ENCODE results near the gene NEK9.

Gene NEK9

DNA sequence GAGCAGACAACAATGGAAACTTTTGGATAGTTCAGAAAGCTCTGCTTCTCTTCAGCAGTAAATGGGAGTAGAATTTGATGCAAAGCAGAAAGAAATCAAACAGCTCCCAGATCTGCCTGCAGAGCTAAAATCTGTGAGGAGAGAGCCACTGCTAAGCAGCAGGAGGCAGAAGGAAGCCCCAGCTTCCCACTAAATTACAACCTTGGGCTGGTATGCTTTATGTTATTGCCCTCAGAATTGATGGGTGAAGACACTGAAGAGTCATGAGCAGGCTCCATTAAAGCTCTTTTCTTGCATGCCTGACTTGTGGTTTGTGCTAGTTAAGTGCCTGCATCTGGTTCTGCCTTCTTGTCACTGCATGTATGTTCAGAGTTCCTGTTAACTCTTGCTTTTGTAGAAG, 49.1 kb downstream of the NEK9 start:
- 0 out of 2 replicates have a peak, but pooled peaks cover 3% of the 10 kb centered on the region for H3F3A ChIP-seq (ENCODE audit: control insufficient read depth, insufficient read depth)
- no peaks in the 10 kb centered on the region for H4K20me1 ChIP-seq (ENCODE audit: control insufficient read depth, insufficient read depth, low read depth, low read length)
- H3K4me3 ChIP-seq (ENCODE audit: low read length): no peak overlapping the region
- no peaks in the 10 kb centered on the region for H3K79me2 ChIP-seq (ENCODE audit: control insufficient read depth, low read length)
- H3K27ac ChIP-seq (ENCODE audit: low read depth, low read length): no peak overlapping the region
- no peaks in the 10 kb centered on the region for H3K9me2 ChIP-seq (replicated peaks; ENCODE audit: control insufficient read depth, low read length)
- peaks cover 17% of the 10 kb centered on the region for H3K36me3 ChIP-seq (ENCODE audit: control insufficient read depth, low read length)
- no peaks in the 10 kb centered on the region for H3K27me3 ChIP-seq (ENCODE audit: control insufficient read depth, low read length)
- no peaks in the 10 kb centered on the region for H3K9me3 ChIP-seq (ENCODE audit: control insufficient read depth, insufficient read depth, low read length)
- no peaks in the 10 kb centered on the region for H3K4me1 ChIP-seq (ENCODE audit: control insufficient read depth, low read length)
- no peak for TF ChIP-seq CTCF (IDR thresholded peaks at IDR 0.05; ENCODE audit: low read depth, low read length, poor library complexity, severe bottlenecking)
- no peak for TF ChIP-seq EZH2phosphoT487 (IDR thresholded peaks at IDR 0.05; ENCODE audit: borderline replicate concordance, low read length)
- H3K4me2 ChIP-seq (ENCODE audit: low read length): no peak overlapping the region

- no peaks in the 10 kb centered on the region for H3K9me2 ChIP-seq (replicated peaks; ENCODE audit: control insufficient read depth, low read length)
- 0 out of 2 replicates have a peak, but pooled peaks cover 2% of the 10 kb centered on the region for H3K27me3 ChIP-seq (ENCODE audit: control insufficient read depth, low read length)
- H3K4me2 ChIP-seq (ENCODE audit: low read length): no peak overlapping the region
- no peaks in the 10 kb centered on the region for H3K36me3 ChIP-seq (ENCODE audit: control insufficient read depth, low read length)
- H3K79me2 ChIP-seq (ENCODE audit: control insufficient read depth, low read length): peaks cover 8% of the 10 kb centered on the region
- H3K4me1 ChIP-seq (ENCODE audit: control insufficient read depth, low read length): peaks cover 26% of the 10 kb centered on the region
- H3F3A ChIP-seq (ENCODE audit: control insufficient read depth, insufficient read depth): peaks cover 6% of the 10 kb centered on the region
- TF ChIP-seq CTCF (IDR thresholded peaks at IDR 0.05; ENCODE audit: low read depth, low read length, poor library complexity, severe bottlenecking): no peak
- TF ChIP-seq EZH2phosphoT487 (IDR thresholded peaks at IDR 0.05; ENCODE audit: borderline replicate concordance, low read length): no peak
- no peak overlapping the region for H3K4me3 ChIP-seq (ENCODE audit: low read length)
- no peaks in the 10 kb centered on the region for H3K9me3 ChIP-seq (ENCODE audit: control insufficient read depth, insufficient read depth, low read length)
- no peaks in the 10 kb centered on the region for H4K20me1 ChIP-seq (ENCODE audit: control insufficient read depth, insufficient read depth, low read depth, low read length)
- no peak overlapping the region for H3K27ac ChIP-seq (ENCODE audit: low read depth, low read length)
Observed at GRCh38 chr14:75070383-75070782, 56.5 kb downstream of the NEK9 start.

DNA sequence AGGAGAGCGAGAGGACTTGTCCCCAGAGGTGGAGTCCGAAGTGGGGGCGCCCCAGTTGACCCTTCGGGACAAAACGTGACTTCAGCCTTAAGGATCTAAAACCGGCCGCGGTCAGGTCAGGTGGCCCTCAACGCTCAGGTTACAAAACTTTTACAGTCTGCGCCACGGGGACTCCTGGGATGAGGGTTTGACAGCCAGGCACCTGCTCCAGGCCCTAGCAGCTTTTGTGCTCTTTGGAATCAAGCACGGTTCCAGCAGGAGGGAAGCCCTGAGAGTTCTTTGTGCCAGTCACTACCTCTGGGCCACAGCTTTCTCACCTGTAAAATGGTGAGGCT, 57.1 kb downstream of the NEK9 start:
- Histone ChIP-seq H3K27me3 (ENCODE audit: control insufficient read depth, low read length) (0 out of 2 replicates have a peak, but pooled peaks cover 2% of the 10 kb centered on the region), H3K36me3 (ENCODE audit: control insufficient read depth, low read length) (no peaks in the 10 kb centered on the region), H3K9me3 (ENCODE audit: control insufficient read depth, insufficient read depth, low read length) (no peaks in the 10 kb centered on the region), H3K79me2 (ENCODE audit: control insufficient read depth, low read length) (peaks cover 8% of the 10 kb centered on the region), H3K27ac (ENCODE audit: low read depth, low read length) (no peak overlapping the region), H3F3A (ENCODE audit: control insufficient read depth, insufficient read depth) (peaks cover 6% of the 10 kb centered on the region), H4K20me1 (ENCODE audit: control insufficient read depth, insufficient read depth, low read depth, low read length) (no peaks in the 10 kb centered on the region), H3K4me1 (ENCODE audit: control insufficient read depth, low read length) (peaks cover 26% of the 10 kb centered on the region), H3K4me3 (ENCODE audit: low read length) (peak overlapping the region; percentile 79), H3K4me2 (ENCODE audit: low read length) (peak overlapping the region; percentile 92), H3K9me2 (replicated peaks; ENCODE audit: control insufficient read depth, low read length) (no peaks in the 10 kb centered on the region)
- TF ChIP-seq EZH2phosphoT487 (IDR thresholded peaks at IDR 0.05; ENCODE audit: borderline replicate concordance, low read length) (no peak), CTCF (IDR thresholded peaks at IDR 0.05; ENCODE audit: low read depth, low read length, poor library complexity, severe bottlenecking) (no peak)

All from DOHH2 (cell line).